Measurements from ENCODE around the gene KCNIP1. TPM values are rescaled to one million over a fixed set of nuclear protein-coding genes. Genes with fewer than 3 reads are reported as not detected.

KCNIP1 gene
- total and polyA plus RNA-seq, 10 of the 15 experiments (the other 5 are each of a cell fraction or from before 2014, with no cell fraction given) = not detected

- no peak for TF ChIP-seq MXI1 (IDR thresholded peaks at IDR 0.05; ENCODE audit: low read depth, low read length)
- TF ChIP-seq POLR2A (IDR thresholded peaks at IDR 0.05; ENCODE audit: low read depth, low read length) = no peak
- TF ChIP-seq NFIC (IDR thresholded peaks at IDR 0.05; ENCODE audit: low read depth, low read length) = peak; percentile 62; the same call in 1 of the 2 replicates
- no peak for TF ChIP-seq NFYB (IDR thresholded peaks at IDR 0.05; ENCODE audit: insufficient read depth, low read depth, low read length)
- TF ChIP-seq BRCA1 (IDR thresholded peaks at IDR 0.05; ENCODE audit: low read depth, low read length) = no peak
- no peak for TF ChIP-seq IRF5 (IDR thresholded peaks at IDR 0.05; ENCODE audit: borderline replicate concordance)
- no peak for TF ChIP-seq STAT1 (conservative IDR thresholded peaks at IDR 0.05)
- TF ChIP-seq NR2C1 (IDR thresholded peaks at IDR 0.05) = no peak
- no peak for TF ChIP-seq NKRF (conservative IDR thresholded peaks at IDR 0.05)
- TF ChIP-seq BHLHE40 (IDR thresholded peaks at IDR 0.05; ENCODE audit: borderline replicate concordance in 1 of 2, low read depth in 2 of 2, low read length in 1 of 2) = no peak; a peak in 1 of 4 replicates
- TF ChIP-seq HDAC6 (IDR thresholded peaks at IDR 0.05; ENCODE audit: unreplicated experiment) = no peak
- TF ChIP-seq SMC3 (IDR thresholded peaks at IDR 0.05; ENCODE audit: borderline replicate concordance, low read length) = no peak
- no peak for TF ChIP-seq MLLT1 (IDR thresholded peaks at IDR 0.05)
- TF ChIP-seq TAF1 (IDR thresholded peaks at IDR 0.05; ENCODE audit: borderline replicate concordance, low read depth, low read length) = no peak
- no peak for TF ChIP-seq ZNF687 (IDR thresholded peaks at IDR 0.05)
- TF ChIP-seq RCOR1 (conservative IDR thresholded peaks at IDR 0.05; ENCODE audit: low read depth, low read length) = no peak
- peak; percentile 28; the same call in 1 of the 2 replicates for TF ChIP-seq PAX5 (IDR thresholded peaks at IDR 0.05; ENCODE audit: borderline replicate concordance, low read depth, low read length)
- no peak for TF ChIP-seq HCFC1 (IDR thresholded peaks at IDR 0.05; ENCODE audit: low read length)
- TF ChIP-seq RAD51 (IDR thresholded peaks at IDR 0.05) = no peak
- no peak for TF ChIP-seq EZH2 (IDR thresholded peaks at IDR 0.05; ENCODE audit: borderline replicate concordance, control insufficient read depth, low read depth, low read length)
- TF ChIP-seq ATF7 (IDR thresholded peaks at IDR 0.05; ENCODE audit: low read depth) = no peak
Observed at GRCh38 chr5:170571875-170572852, 68.3 kb downstream of the KCNIP1 start (continued).

Measured in GM12878 (cell line).